GM18870 (cell line): ENCODE data around the gene NTM.

Experiments used
- ATAC-seq: cut with Tn5 transposase; IDR thresholded peaks from one replicate; pipeline ENCODE4 v1.9.1; 2021; ENCODE audit warnings: moderate library complexity; ENCODE audit not compliant: unreplicated experiment

NTM gene

GRCh38 chr11:131925829-131926228, 555.4 kb downstream of the NTM start:
- ATAC-seq: no peak

- peak; percentile 79 for ATAC-seq
Measured at GRCh38 chr11:131928992-131929391, 558.6 kb downstream of the NTM start.

GRCh38 chr11:131932584-131933325, 562.3 kb downstream of the NTM start:
- no peak for ATAC-seq

- no peak for ATAC-seq
Measured at GRCh38 chr11:131934006-131934405, 563.6 kb downstream of the NTM start.

- ATAC-seq: no peak
Measured at GRCh38 chr11:131938351-131938751, 567.9 kb downstream of the NTM start.

- no peak for ATAC-seq
Measured at GRCh38 chr11:131940126-131940525, 569.7 kb downstream of the NTM start.

GRCh38 chr11:131942878-131943277, 572.5 kb downstream of the NTM start:
- no peak for ATAC-seq

GRCh38 chr11:131943295-131943694, 572.9 kb downstream of the NTM start:
- ATAC-seq: no peak

GRCh38 chr11:131944736-131945135, 574.3 kb downstream of the NTM start:
- ATAC-seq: no peak

- ATAC-seq: no peak
Measured at GRCh38 chr11:131945706-131946105, 575.3 kb downstream of the NTM start.

GRCh38 chr11:131947511-131947910, 577.1 kb downstream of the NTM start:
- ATAC-seq: no peak

GRCh38 chr11:131951121-131951520, 580.7 kb downstream of the NTM start:
- no peak for ATAC-seq

- no peak for ATAC-seq
Measured at GRCh38 chr11:131954146-131954545, 583.7 kb downstream of the NTM start.

GRCh38 chr11:131955904-131956303, 585.5 kb downstream of the NTM start:
- ATAC-seq: no peak

- no peak for ATAC-seq
Measured at GRCh38 chr11:131957201-131957600, 586.8 kb downstream of the NTM start.

- ATAC-seq: no peak
Measured at GRCh38 chr11:131957875-131958274, 587.5 kb downstream of the NTM start.

GRCh38 chr11:131962818-131963217, 592.4 kb downstream of the NTM start:
- ATAC-seq: no peak

- ATAC-seq: no peak
Measured at GRCh38 chr11:131964698-131965483, 594.5 kb downstream of the NTM start.

GRCh38 chr11:131965504-131965903, 595.1 kb downstream of the NTM start:
- no peak for ATAC-seq

- ATAC-seq: no peak
Measured at GRCh38 chr11:131966667-131967066, 596.3 kb downstream of the NTM start.

- ATAC-seq: no peak
Measured at GRCh38 chr11:131969261-131969660, 598.8 kb downstream of the NTM start.

- no peak for ATAC-seq
Measured at GRCh38 chr11:131973061-131973460, 602.6 kb downstream of the NTM start.
